ENCODE measurements around the gene ZEB1.

DNA sequence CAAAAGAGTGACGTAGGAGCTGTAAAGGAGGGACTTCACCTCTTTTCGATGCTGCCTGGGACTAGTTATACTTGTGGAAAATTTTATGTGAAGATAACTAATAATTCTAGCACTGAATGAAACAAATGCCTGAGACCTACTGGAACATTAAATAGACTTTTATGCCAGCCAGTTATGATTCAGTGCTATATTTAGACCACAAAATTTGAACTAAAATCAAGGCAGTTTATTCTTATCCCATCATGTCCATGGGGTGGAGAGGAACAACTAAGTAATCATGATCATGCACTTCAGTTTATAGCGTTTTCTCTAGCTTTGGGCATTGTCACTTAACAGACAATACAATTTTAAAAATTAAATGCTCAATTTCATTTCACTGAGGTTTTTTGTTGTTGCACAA lies 76.7 kb downstream of the ZEB1 start:
- TF ChIP-seq TCF12 (IDR thresholded peaks at IDR 0.05; ENCODE audit: low read depth) (no peak), RAD21 (IDR thresholded peaks at IDR 0.05; ENCODE audit: low read depth) (no peak), YY1 (IDR thresholded peaks at IDR 0.05; ENCODE audit: low read depth) (no peak), FOXM1 (IDR thresholded peaks at IDR 0.05; ENCODE audit: borderline replicate concordance, low read depth) (no peak), TAF1 (IDR thresholded peaks at IDR 0.05; ENCODE audit: low read depth) (no peak), CEBPB (IDR thresholded peaks at IDR 0.05) (no peak), NFIC (IDR thresholded peaks at IDR 0.05) (no peak), TEAD4 (IDR thresholded peaks at IDR 0.05) (no peak), CREB1 (IDR thresholded peaks at IDR 0.05; ENCODE audit: low read depth) (no peak), EP300 (IDR thresholded peaks at IDR 0.05; ENCODE audit: borderline replicate concordance) (no peak)
- TF ChIP-seq, protein P1, sequence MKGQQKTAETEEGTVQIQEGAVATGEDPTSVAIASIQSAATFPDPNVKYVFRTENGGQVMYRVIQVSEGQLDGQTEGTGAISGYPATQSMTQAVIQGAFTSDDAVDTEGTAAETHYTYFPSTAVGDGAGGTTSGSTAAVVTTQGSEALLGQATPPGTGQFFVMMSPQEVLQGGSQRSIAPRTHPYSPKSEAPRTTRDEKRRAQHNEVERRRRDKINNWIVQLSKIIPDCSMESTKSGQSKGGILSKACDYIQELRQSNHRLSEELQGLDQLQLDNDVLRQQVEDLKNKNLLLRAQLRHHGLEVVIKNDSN (IDR thresholded peaks at IDR 0.05), result no peak
- TF ChIP-seq, protein P2, sequence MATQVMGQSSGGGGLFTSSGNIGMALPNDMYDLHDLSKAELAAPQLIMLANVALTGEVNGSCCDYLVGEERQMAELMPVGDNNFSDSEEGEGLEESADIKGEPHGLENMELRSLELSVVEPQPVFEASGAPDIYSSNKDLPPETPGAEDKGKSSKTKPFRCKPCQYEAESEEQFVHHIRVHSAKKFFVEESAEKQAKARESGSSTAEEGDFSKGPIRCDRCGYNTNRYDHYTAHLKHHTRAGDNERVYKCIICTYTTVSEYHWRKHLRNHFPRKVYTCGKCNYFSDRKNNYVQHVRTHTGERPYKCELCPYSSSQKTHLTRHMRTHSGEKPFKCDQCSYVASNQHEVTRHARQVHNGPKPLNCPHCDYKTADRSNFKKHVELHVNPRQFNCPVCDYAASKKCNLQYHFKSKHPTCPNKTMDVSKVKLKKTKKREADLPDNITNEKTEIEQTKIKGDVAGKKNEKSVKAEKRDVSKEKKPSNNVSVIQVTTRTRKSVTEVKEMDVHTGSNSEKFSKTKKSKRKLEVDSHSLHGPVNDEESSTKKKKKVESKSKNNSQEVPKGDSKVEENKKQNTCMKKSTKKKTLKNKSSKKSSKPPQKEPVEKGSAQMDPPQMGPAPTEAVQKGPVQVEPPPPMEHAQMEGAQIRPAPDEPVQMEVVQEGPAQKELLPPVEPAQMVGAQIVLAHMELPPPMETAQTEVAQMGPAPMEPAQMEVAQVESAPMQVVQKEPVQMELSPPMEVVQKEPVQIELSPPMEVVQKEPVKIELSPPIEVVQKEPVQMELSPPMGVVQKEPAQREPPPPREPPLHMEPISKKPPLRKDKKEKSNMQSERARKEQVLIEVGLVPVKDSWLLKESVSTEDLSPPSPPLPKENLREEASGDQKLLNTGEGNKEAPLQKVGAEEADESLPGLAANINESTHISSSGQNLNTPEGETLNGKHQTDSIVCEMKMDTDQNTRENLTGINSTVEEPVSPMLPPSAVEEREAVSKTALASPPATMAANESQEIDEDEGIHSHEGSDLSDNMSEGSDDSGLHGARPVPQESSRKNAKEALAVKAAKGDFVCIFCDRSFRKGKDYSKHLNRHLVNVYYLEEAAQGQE (IDR thresholded peaks at IDR 0.05; ENCODE audit: low read depth), result no peak
